Nephron progenitor cell (in vitro differentiated cells): ENCODE data around the gene TCERG1L.
"Not testable (repeated sequence)": the region's sequence is repeated elsewhere in the genome, so short reads cannot be mapped to it uniquely, and the experiment has no call there.

ENCODE experiments used
- DNase-seq: peaks from one replicate; pipeline ENCODE4 v3.0.0; 2021
- H3K27ac Mint-ChIP-seq: 2 replicates; pipeline ENCODE4 v1.8.0; 2021; ENCODE audit warnings: mild to moderate bottlenecking, moderate library complexity, mixed read lengths
- H3K27me3 Mint-ChIP-seq: 2 replicates; pipeline ENCODE4 v1.8.0; 2021; ENCODE audit warnings: mild to moderate bottlenecking, low read depth, mixed read lengths; ENCODE audit not compliant: poor library complexity
- H3K36me3 Mint-ChIP-seq: 2 replicates; pipeline ENCODE4 v1.8.0; 2021; ENCODE audit warnings: low read depth, mixed read lengths
- H3K4me1 Mint-ChIP-seq: 2 replicates; pipeline ENCODE4 v1.8.0; 2021; ENCODE audit warnings: mixed read lengths
- H3K4me3 Mint-ChIP-seq: 2 replicates; pipeline ENCODE4 v1.8.0; 2021; ENCODE audit warnings: mild to moderate bottlenecking, moderate library complexity, mixed read lengths
- H3K9me3 Mint-ChIP-seq: 2 replicates; pipeline ENCODE4 v1.8.0; 2021; ENCODE audit warnings: mild to moderate bottlenecking, moderate library complexity, mixed read lengths
- TF ChIP-seq, protein P1 (sequence below): fragments of 200-600 bp; sonication (generic); IDR thresholded peaks from 2 replicates; pipeline ENCODE4 v1.5.0; 2021; ENCODE audit warnings: antibody characterized with exemption

The TCERG1L gene

GRCh38 chr10:131102147-131102546 lies 209.4 kb downstream of the TCERG1L start:
- TF ChIP-seq, protein P1, sequence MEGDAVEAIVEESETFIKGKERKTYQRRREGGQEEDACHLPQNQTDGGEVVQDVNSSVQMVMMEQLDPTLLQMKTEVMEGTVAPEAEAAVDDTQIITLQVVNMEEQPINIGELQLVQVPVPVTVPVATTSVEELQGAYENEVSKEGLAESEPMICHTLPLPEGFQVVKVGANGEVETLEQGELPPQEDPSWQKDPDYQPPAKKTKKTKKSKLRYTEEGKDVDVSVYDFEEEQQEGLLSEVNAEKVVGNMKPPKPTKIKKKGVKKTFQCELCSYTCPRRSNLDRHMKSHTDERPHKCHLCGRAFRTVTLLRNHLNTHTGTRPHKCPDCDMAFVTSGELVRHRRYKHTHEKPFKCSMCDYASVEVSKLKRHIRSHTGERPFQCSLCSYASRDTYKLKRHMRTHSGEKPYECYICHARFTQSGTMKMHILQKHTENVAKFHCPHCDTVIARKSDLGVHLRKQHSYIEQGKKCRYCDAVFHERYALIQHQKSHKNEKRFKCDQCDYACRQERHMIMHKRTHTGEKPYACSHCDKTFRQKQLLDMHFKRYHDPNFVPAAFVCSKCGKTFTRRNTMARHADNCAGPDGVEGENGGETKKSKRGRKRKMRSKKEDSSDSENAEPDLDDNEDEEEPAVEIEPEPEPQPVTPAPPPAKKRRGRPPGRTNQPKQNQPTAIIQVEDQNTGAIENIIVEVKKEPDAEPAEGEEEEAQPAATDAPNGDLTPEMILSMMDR = no peak
- peaks cover 5% of the 10 kb centered on the region for H3K36me3 Mint-ChIP-seq
- peaks cover 29% of the 10 kb centered on the region for H3K9me3 Mint-ChIP-seq
- no peak overlapping the region for H3K4me3 Mint-ChIP-seq
- DNase-seq = no peak
- H3K27ac Mint-ChIP-seq = no peak overlapping the region
- H3K27me3 Mint-ChIP-seq = peaks cover 19% of the 10 kb centered on the region
- H3K4me1 Mint-ChIP-seq = peaks cover 29% of the 10 kb centered on the region

DNA sequence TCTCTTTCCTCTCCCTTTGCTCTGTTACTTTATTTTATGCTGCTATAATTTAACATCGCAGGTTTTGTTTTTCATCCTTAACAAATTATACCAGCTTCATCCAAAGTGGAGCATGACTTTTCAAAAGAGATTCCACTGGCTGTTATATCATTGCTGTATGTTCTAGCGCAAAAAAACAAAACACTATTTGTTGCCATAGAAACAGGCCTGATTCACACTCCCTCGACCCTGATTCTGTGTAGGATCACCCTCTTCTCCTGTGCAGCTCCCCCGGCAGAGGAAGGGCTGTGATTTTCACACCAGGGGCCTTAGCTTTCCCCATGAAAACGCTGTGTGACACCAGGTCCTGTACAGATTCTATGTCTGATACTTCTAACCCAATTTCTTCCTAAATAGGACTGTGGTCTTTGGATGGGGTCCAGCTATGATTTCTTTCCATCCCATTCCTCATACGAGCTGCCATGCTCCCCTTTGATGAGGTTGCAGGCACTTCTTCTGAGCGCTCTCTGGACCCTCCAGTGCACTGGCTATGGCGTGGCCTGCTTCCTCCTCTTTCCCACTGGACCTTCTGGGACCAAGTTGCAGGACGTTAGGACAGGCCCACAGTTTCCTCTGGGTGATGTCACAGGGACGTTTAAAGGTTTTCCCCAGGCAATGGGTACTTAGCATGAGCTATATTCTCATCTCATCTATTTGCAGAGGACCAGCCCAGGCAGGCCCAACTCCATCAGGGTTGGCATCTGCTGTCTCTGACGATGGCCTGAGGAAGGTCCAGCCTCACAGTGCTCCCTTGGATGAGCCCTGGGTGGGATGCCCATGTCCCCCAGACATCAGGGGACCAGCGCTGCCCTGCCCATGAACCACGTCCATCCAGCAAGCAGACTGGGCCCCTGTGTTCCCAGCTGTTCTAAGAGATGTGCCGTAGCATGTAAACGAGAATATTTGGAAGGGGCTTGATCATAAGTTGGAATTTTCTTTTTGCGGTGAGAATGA lies 210.8 kb downstream of the TCERG1L start:
- not testable (repeated sequence) for H3K36me3 Mint-ChIP-seq, H3K4me3 Mint-ChIP-seq, DNase-seq
- H3K27me3 Mint-ChIP-seq = peaks cover 17% of the 10 kb centered on the region
- H3K4me1 Mint-ChIP-seq = peaks cover 32% of the 10 kb centered on the region
- peaks cover 15% of the 10 kb centered on the region for H3K9me3 Mint-ChIP-seq
- peak overlapping the region; percentile 77 for H3K27ac Mint-ChIP-seq

DNA sequence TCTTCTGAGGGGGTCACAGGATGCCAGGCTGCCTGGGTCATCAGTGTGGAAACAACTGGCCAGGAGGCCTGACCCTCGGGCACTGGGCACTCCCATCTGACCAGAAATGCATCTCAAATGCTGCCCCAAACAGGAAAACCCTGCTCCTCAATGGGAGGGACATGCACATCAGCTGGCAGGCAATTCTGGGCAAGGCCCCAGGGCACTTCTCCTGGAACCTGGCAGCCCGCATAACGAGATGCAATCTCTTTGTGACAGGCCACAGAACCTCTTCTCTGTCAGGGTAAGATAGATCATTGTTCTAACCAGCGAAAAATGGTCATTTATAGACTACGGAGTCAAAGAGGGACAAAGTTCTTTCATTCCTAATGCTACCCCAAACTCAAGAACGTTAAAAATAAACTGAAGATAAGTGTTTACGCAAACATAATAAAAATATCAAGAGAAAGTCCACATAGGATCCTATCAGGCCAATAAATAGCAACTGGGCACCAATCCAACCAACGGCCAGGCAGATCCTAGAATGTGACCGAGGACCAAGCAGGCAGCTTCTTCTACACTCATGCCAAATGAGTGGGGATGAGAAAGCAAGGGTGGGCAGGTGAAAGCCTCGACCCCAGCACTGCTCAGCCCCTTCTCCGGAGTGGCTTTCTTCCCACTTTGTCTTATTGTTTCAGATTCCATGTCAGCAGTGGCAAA lies 212.3 kb downstream of the TCERG1L start:
- H3K27me3 Mint-ChIP-seq = peaks cover 12% of the 10 kb centered on the region
- H3K36me3 Mint-ChIP-seq = no peaks in the 10 kb centered on the region
- no peak overlapping the region for H3K4me3 Mint-ChIP-seq
- peaks cover 46% of the 10 kb centered on the region for H3K4me1 Mint-ChIP-seq
- no peak overlapping the region for H3K27ac Mint-ChIP-seq
- no peaks in the 10 kb centered on the region for H3K9me3 Mint-ChIP-seq
- TF ChIP-seq, protein P1 = no peak
- DNase-seq = no peak

- no peak for DNase-seq
- Mint-ChIP-seq H3K4me3 (no peak overlapping the region), H3K4me1 (peaks cover 53% of the 10 kb centered on the region), H3K36me3 (no peaks in the 10 kb centered on the region), H3K27ac (no peak overlapping the region), H3K27me3 (peaks cover 15% of the 10 kb centered on the region), H3K9me3 (no peaks in the 10 kb centered on the region)
- TF ChIP-seq, protein P1 = no peak
These were observed 213.0 kb downstream of the TCERG1L start for GRCh38 chr10:131098416-131098952.

DNA sequence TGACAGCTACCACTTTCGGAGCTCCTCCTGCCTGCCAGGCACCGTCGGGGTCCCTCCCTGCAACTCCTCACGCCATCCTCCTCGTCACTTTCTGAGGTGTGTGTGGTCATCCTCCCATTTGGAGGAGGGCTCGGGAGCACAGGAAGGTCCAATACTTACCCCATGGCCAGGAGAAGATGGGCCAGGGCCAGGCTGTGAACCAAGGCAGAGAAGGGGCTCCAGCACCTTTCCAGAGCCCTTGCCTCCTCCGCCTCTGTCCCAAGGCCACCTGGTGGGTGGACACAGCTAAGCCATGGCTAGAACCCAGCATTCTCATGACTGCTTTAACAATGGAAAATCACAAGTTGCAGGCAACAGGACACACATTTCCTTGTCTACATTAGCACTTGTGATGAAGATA lies 215.5 kb downstream of the TCERG1L start:
- Mint-ChIP-seq H3K27ac (peak overlapping the region; percentile 32), H3K9me3 (no peaks in the 10 kb centered on the region), H3K36me3 (no peaks in the 10 kb centered on the region)

DNA sequence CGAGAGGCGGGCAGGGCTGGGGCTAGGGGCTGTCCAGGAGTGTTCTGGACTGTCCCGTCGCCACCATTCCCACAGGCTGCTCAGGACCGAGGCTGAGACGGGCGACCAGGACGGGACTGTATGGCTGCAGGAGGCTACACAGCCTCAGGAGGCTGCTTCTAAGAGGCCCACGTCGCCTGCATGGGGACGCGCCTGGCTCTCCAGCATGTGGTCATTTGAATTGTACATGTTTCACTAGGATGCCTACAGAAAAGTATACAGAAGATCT lies 216.3 kb downstream of the TCERG1L start:
- Mint-ChIP-seq H3K36me3 (no peaks in the 10 kb centered on the region), H3K4me1 (peaks cover 48% of the 10 kb centered on the region), H3K9me3 (no peaks in the 10 kb centered on the region), H3K27ac (no peak overlapping the region), H3K4me3 (no peak overlapping the region), H3K27me3 (peaks cover 11% of the 10 kb centered on the region)
- TF ChIP-seq, protein P1 = no peak
- no peak for DNase-seq

More for the DNA sequence above, 215.5 kb downstream of the TCERG1L start:
- H3K27me3 Mint-ChIP-seq = peaks cover 11% of the 10 kb centered on the region
- no peak overlapping the region for H3K4me3 Mint-ChIP-seq
- TF ChIP-seq, protein P1 = no peak
- DNase-seq = no peak
- peaks cover 56% of the 10 kb centered on the region for H3K4me1 Mint-ChIP-seq
